ENCODE data around the gene NPR3. TPM values are rescaled to one million over a fixed set of nuclear protein-coding genes. Genes with fewer than 3 reads are reported as not detected.

The NPR3 gene
- total and polyA plus RNA-seq, 7 donors = 0.23 to 17.6 (median 5.0) TPM

GRCh38 chr5:32713361-32713769 is 2.2 kb downstream of the NPR3 start:
- Histone ChIP-seq H3K27me3 (peaks cover 5 to 26% (median 10%) of the 10 kb centered on the region in 3 donors), H3K4me3 (peak overlapping the region; percentile 56 to 68 (median 59)), H3K36me3 (no peaks in the 10 kb centered on the region), H3K4me1 (peaks cover 0 to 47% (median 30%) of the 10 kb centered on the region in 4 donors), H3K27ac (peak overlapping the region in 3 of 4 donors; percentile 81 to 82 (median 81)), H3K9me3 (no peaks in the 10 kb centered on the region)
- WGBS, 2 donors = 4 to 21% methylated on average over 30 of the region's 30 CpGs
- TF ChIP-seq CTCF (IDR thresholded peaks at IDR 0.05) (no peak), EP300 (IDR thresholded peaks at IDR 0.05) (no peak), POLR2A (IDR thresholded peaks at IDR 0.05) (no peak), POLR2AphosphoS5 (IDR thresholded peaks at IDR 0.05) (no peak)
- DNase-seq = no peak
- intact Hi-C loops (cut with DNase I) = loop anchor here (5.0 to 10.0 kb wide), 2 partner anchors 264 to 321 kb away; no protein-coding TSS in a partner anchor

- no peak for TF ChIP-seq CTCF (IDR thresholded peaks at IDR 0.05)
- TF ChIP-seq POLR2AphosphoS5 (IDR thresholded peaks at IDR 0.05) = peak in 1 of 4 donors; percentile 5
- peak; percentile 69 for DNase-seq
- H3K27me3 ChIP-seq = peaks cover 5 to 26% (median 10%) of the 10 kb centered on the region in 3 donors
- WGBS, 2 donors = 4% methylated on average over 37 of the region's 37 CpGs
- intact Hi-C loops (cut with DNase I) = loop anchor here (5.0 to 10.0 kb wide), 2 partner anchors 263 to 321 kb away; no protein-coding TSS in a partner anchor
- peak overlapping the region; percentile 56 to 68 (median 59) for H3K4me3 ChIP-seq
- peaks cover 0 to 1% (median 0%) of the 10 kb centered on the region in 4 donors for H3K9me3 ChIP-seq
- no peaks in the 10 kb centered on the region for H3K36me3 ChIP-seq
- H3K4me1 ChIP-seq = peaks cover 0 to 47% (median 30%) of the 10 kb centered on the region in 4 donors
- H3K27ac ChIP-seq = peak overlapping the region in 3 of 4 donors; percentile 81 to 82 (median 81)
Measured at GRCh38 chr5:32713770-32714381, 2.8 kb downstream of the NPR3 start.

- peaks cover 0 to 47% (median 28%) of the 10 kb centered on the region in 4 donors for H3K4me1 ChIP-seq
- peaks cover 5 to 26% (median 10%) of the 10 kb centered on the region in 3 donors for H3K27me3 ChIP-seq
- peaks cover 0 to 4% (median 0%) of the 10 kb centered on the region in 4 donors for H3K9me3 ChIP-seq
- WGBS, 2 donors = 10 to 27% methylated on average over 4 of the region's 4 CpGs
- no peaks in the 10 kb centered on the region for H3K36me3 ChIP-seq
- TF ChIP-seq POLR2AphosphoS5 (IDR thresholded peaks at IDR 0.05) = no peak
- TF ChIP-seq EP300 (IDR thresholded peaks at IDR 0.05) = no peak
- TF ChIP-seq CTCF (IDR thresholded peaks at IDR 0.05) = no peak
- TF ChIP-seq POLR2A (IDR thresholded peaks at IDR 0.05) = no peak
- peak overlapping the region in 3 of 4 donors; percentile 81 to 82 (median 81) for H3K27ac ChIP-seq
- DNase-seq = no peak
- intact Hi-C loops (cut with DNase I) = loop anchor here (5.0 to 10.0 kb wide), 2 partner anchors 262 to 320 kb away; no protein-coding TSS in a partner anchor
- peak overlapping the region in 3 of 4 donors; percentile 56 to 68 (median 62) for H3K4me3 ChIP-seq
Measured at GRCh38 chr5:32714836-32715235, 3.7 kb downstream of the NPR3 start.

GRCh38 chr5:32720300-32720699 is 9.2 kb downstream of the NPR3 start:
- Histone ChIP-seq H3K4me3 (no peak overlapping the region), H3K9me3 (peaks cover 0 to 4% (median 0%) of the 10 kb centered on the region in 4 donors), H3K27ac (no peak overlapping the region), H3K36me3 (no peaks in the 10 kb centered on the region), H3K4me1 (peaks cover 0 to 12% (median 0%) of the 10 kb centered on the region in 4 donors), H3K27me3 (no peaks in the 10 kb centered on the region)
- WGBS, 2 donors = 88 to 92% methylated on average over 2 of the region's 2 CpGs
- no peak for TF ChIP-seq EP300 (IDR thresholded peaks at IDR 0.05)
- TF ChIP-seq POLR2A (IDR thresholded peaks at IDR 0.05) = no peak
- TF ChIP-seq POLR2AphosphoS5 (IDR thresholded peaks at IDR 0.05) = no peak
- intact Hi-C loops (cut with DNase I) = no loop called here
- DNase-seq = no peak

- intact Hi-C loops (cut with DNase I) = no loop called here
- H3K27me3 ChIP-seq = no peaks in the 10 kb centered on the region
- TF ChIP-seq POLR2A (IDR thresholded peaks at IDR 0.05) = no peak
- TF ChIP-seq POLR2AphosphoS5 (IDR thresholded peaks at IDR 0.05) = no peak
- no peaks in the 10 kb centered on the region for H3K36me3 ChIP-seq
- H3K4me3 ChIP-seq = no peak overlapping the region
- H3K9me3 ChIP-seq = peaks cover 0 to 4% (median 0%) of the 10 kb centered on the region in 4 donors
- DNase-seq = no peak
- H3K27ac ChIP-seq = peak overlapping the region in 1 of 4 donors; percentile 59
- peaks cover 0 to 17% (median 0%) of the 10 kb centered on the region in 4 donors for H3K4me1 ChIP-seq
Measured at GRCh38 chr5:32721626-32722025, 10.5 kb downstream of the NPR3 start.

Measured in sigmoid colon (tissue), 7 donors.